ENCODE data around the gene RTN1. TPM values are rescaled to one million over a fixed set of nuclear protein-coding genes. Genes with fewer than 3 reads are reported as not detected.

RTN1 gene
- polyA plus RNA-seq, 1 of the 3 experiments (the other 2 are of a cell fraction) = 1.6 TPM

- no peaks in the 10 kb centered on the region for H3K27me3 ChIP-seq (ENCODE audit: insufficient read depth)
- ChIA-PET POLR2A (no interaction called here), CTCF (interaction anchor here (0.6 kb wide), 1 partner anchor 31 kb away, joined by 4 read pairs; no protein-coding TSS in a partner anchor)
- H3K4me3 ChIP-seq (ENCODE audit: low read depth in 2 of 2, low read length in 1 of 2) = no peak overlapping the region
- H3K9ac ChIP-seq = no peak overlapping the region
- no peaks in the 10 kb centered on the region for H3K9me3 ChIP-seq
- peaks cover 2 to 13% of the 10 kb centered on the region in 2 experiments; a peak in 3 of 4 replicates for H3K4me1 ChIP-seq (ENCODE audit: control insufficient read depth in 1 of 2, insufficient read depth in 2 of 2, low read depth in 1 of 2, low read length in 1 of 2)
- H3K9me2 ChIP-seq = no peaks in the 10 kb centered on the region
- no peak for DNase-seq
- H2AFZ ChIP-seq (ENCODE audit: low read depth) = no peak overlapping the region
- no peaks in the 10 kb centered on the region for H4K20me1 ChIP-seq (ENCODE audit: insufficient read depth)
- H3K36me3 ChIP-seq (replicated peaks in 1 of 2; ENCODE audit: control insufficient read depth in 1 of 2, insufficient read depth in 2 of 2, low read length in 1 of 2) = no peaks in the 10 kb centered on the region
- no peak overlapping the region for H3K4me2 ChIP-seq
- no peaks in the 10 kb centered on the region for H3F3A ChIP-seq (replicated peaks; ENCODE audit: insufficient read depth)
- 27% methylated on average over 1 of the region's 1 CpG for WGBS (ENCODE audit: low lambda C conversion rate)
- H3K79me2 ChIP-seq (ENCODE audit: insufficient read depth) = no peaks in the 10 kb centered on the region
- no peak overlapping the region for H3K27ac ChIP-seq (ENCODE audit: low read depth in 2 of 2, low read length in 1 of 2)
- TF ChIP-seq NFIC (IDR thresholded peaks at IDR 0.05; ENCODE audit: borderline replicate concordance) (no peak), EZH2phosphoT487 (IDR thresholded peaks at IDR 0.05; ENCODE audit: borderline replicate concordance, low read depth) (no peak), IRF3 (IDR thresholded peaks at IDR 0.05; ENCODE audit: low read depth, low read length) (no peak), NRF1 (IDR thresholded peaks at IDR 0.05; ENCODE audit: low read depth, low read length) (no peak)
Measured at GRCh38 chr14:59768855-59769375, 101.7 kb downstream of the RTN1 start.

GRCh38 chr14:59761851-59762250 is 108.7 kb downstream of the RTN1 start:
- Histone ChIP-seq H4K20me1 (ENCODE audit: insufficient read depth) (no peaks in the 10 kb centered on the region), H3F3A (replicated peaks; ENCODE audit: insufficient read depth) (no peaks in the 10 kb centered on the region), H3K9me2 (no peaks in the 10 kb centered on the region), H3K4me3 (ENCODE audit: low read depth in 2 of 2, low read length in 1 of 2) (no peak overlapping the region), H3K4me2 (no peak overlapping the region), H3K36me3 (replicated peaks in 1 of 2; ENCODE audit: control insufficient read depth in 1 of 2, insufficient read depth in 2 of 2, low read length in 1 of 2) (no peaks in the 10 kb centered on the region), H3K9ac (no peak overlapping the region), H3K4me1 (ENCODE audit: control insufficient read depth in 1 of 2, insufficient read depth in 2 of 2, low read depth in 1 of 2, low read length in 1 of 2) (no peaks in the 10 kb centered on the region), H3K27me3 (ENCODE audit: insufficient read depth) (no peaks in the 10 kb centered on the region), H3K9me3 (no peaks in the 10 kb centered on the region), H3K27ac (ENCODE audit: low read depth in 2 of 2, low read length in 1 of 2) (no peak overlapping the region), H2AFZ (ENCODE audit: low read depth) (no peak overlapping the region), H3K79me2 (ENCODE audit: insufficient read depth) (no peaks in the 10 kb centered on the region)
- CTCF ChIA-PET = no interaction called here
- WGBS (ENCODE audit: low lambda C conversion rate) = 41% methylated on average over 6 of the region's 6 CpGs
- TF ChIP-seq RFX5 (IDR thresholded peaks at IDR 0.05; ENCODE audit: low read length) = no peak
- TF ChIP-seq NFIC (IDR thresholded peaks at IDR 0.05; ENCODE audit: borderline replicate concordance) = no peak
- TF ChIP-seq MEF2A (IDR thresholded peaks at IDR 0.05; ENCODE audit: borderline replicate concordance, low read depth) = no peak
- TF ChIP-seq SIN3A (IDR thresholded peaks at IDR 0.05; ENCODE audit: borderline replicate concordance, low read depth, low read length) = no peak
- no peak for TF ChIP-seq TAF1 (IDR thresholded peaks at IDR 0.05; ENCODE audit: borderline replicate concordance, low read depth, low read length)
- TF ChIP-seq FOXJ3 (CRISPR knock-in tag; IDR thresholded peaks at IDR 0.05) = no peak
- TF ChIP-seq ELF1 (IDR thresholded peaks at IDR 0.05) = no peak
- TF ChIP-seq CTCF (IDR thresholded peaks at IDR 0.05) = no peak
- TF ChIP-seq ZBTB33 (IDR thresholded peaks at IDR 0.05; ENCODE audit: borderline replicate concordance, low read depth) = no peak
- TF ChIP-seq EZH2phosphoT487 (IDR thresholded peaks at IDR 0.05; ENCODE audit: borderline replicate concordance, low read depth) = no peak
- no peak for TF ChIP-seq RXRA (IDR thresholded peaks at IDR 0.05; ENCODE audit: borderline replicate concordance, low read depth)
- no peak for TF ChIP-seq POLR2AphosphoS5 (IDR thresholded peaks at IDR 0.05; ENCODE audit: low read depth, low read length)
- no peak for TF ChIP-seq CHD2 (IDR thresholded peaks at IDR 0.05; ENCODE audit: low read length, partially characterized antibody)
- TF ChIP-seq FOXM1 (IDR thresholded peaks at IDR 0.05; ENCODE audit: low read depth) = no peak
- TF ChIP-seq MAX (IDR thresholded peaks at IDR 0.05; ENCODE audit: low read depth) = no peak
- TF ChIP-seq JUND (IDR thresholded peaks at IDR 0.05) = no peak
- TF ChIP-seq YY1 (IDR thresholded peaks at IDR 0.05; ENCODE audit: low read depth) = no peak
- POLR2A ChIA-PET = no interaction called here
- DNase-seq = no peak
